Psoas muscle (tissue), 8 donors: ENCODE results near the gene CACNG1. TPM values are rescaled to one million over a fixed set of nuclear protein-coding genes. Genes with fewer than 3 reads are reported as not detected.
A peak's percentile ranks its signal among the peaks of the same experiment; 100 is the strongest.

Experiments
- ATAC-seq, 4 donors: fragments of 200-7000 bp; cut with Tn5 transposase; one replicate each; pipeline ENCODE4 v1.9.1; 2020; ENCODE audit warnings: moderate library complexity in 3 of 4, mild to moderate bottlenecking in 2 of 4
- DNase-seq, 2 donors: peaks; one replicate each; pipeline ENCODE4 v3.0.0-alpha.2; 2020
- H3K27ac ChIP-seq: fragments of 200-600 bp; one replicate; pipeline ENCODE4 v1.8.0; 2022
- H3K27me3 ChIP-seq, 3 donors: fragments of 200-600 bp in 1 of 3; one replicate each; pipeline versions ENCODE4 v1.6.1 to v1.8.0; 2013 to 2022; ENCODE audit warnings: low read length in 2 of 3, mild to moderate bottlenecking in 2 of 3, moderate library complexity in 1 of 3; ENCODE audit not compliant: insufficient read depth in 3 of 3
- H3K36me3 ChIP-seq, 2 donors: fragments of 200-600 bp in 1 of 2; one replicate each; pipeline versions ENCODE4 v1.6.1 to v1.8.0; 2013 to 2022; ENCODE audit warnings: low read depth in 1 of 2, mild to moderate bottlenecking in 1 of 2, moderate library complexity in 1 of 2; ENCODE audit not compliant: insufficient read depth in 1 of 2
- H3K4me1 ChIP-seq: fragments of 200-600 bp; one replicate; pipeline ENCODE4 v1.8.0; 2022
- H3K4me3 ChIP-seq: fragments of 200-600 bp; one replicate; pipeline ENCODE4 v1.8.0; 2022; ENCODE audit warnings: mild to moderate bottlenecking
- H3K9me3 ChIP-seq: fragments of 200-600 bp; one replicate; pipeline ENCODE4 v1.8.0; 2022
- CTCF ChIP-seq: fragments of 200-600 bp; IDR thresholded peaks from one replicate; pipeline ENCODE4 v1.8.0; 2022; ENCODE audit warnings: antibody characterized with exemption
- WGBS, 3 donors: extraction: QIAGEN DNeasy Blood & Tissue Kit; methylation state at CpG; one replicate each; pipeline versions ENCODE4 v1.1.6 to v1.1.7; 2013; 5-methylcytosine and 5-hydroxymethylcytosine counted together
- intact Hi-C, 2 donors: fragments of 100-400 bp; cut with DNase I; formaldehyde crosslinking; loops; one replicate each; pipeline versions ENCODE4 v1.11.0 to v1.14.2; 2022
- polyA plus RNA-seq, 3 donors: library from polyadenylated mRNA; stranded (reverse); fragments of 200-250 nt; gene quantifications; one replicate each; pipeline ENCODE4 v1.2.3, GENCODE V29; 2013
- total RNA-seq, 4 donors: library from RNA; stranded (reverse); fragmentation: NEBNext Ultra II Directional in 2 of 4; extraction: Animal tissue kit (Norgen Biotek cat#: 25700) in 2 of 4; gene quantifications; one replicate each; pipeline versions ENCODE4 v1.2.1 to v1.2.4, GENCODE V29; 2021 to 2023
- donor health status: healthy with polysubstance abuse.
- donor health status: DM: no; HTN: no; CAD: no; lungs with moderate emphysema.
- donor health status: Bipolar disorder and iron deficiency.
- donor health status: healthy.
- donor health status: DM: yes; HTN: yes; CAD: no.
- donor health status: DM: no; HTN: no; CAD: no.
- donor health status: DM: no; HTN: no; CAD: no.
- donor health status: DM: yes; HTN: yes; CAD: no.

The CACNG1 gene
- total and polyA plus RNA-seq, 7 donors = 20.3 to 312 (median 72.5) TPM

- Histone ChIP-seq H3K9me3 (peaks cover 5% of the 10 kb centered on the region), H3K36me3 (peaks cover 0 to 44% of the 10 kb centered on the region in 2 donors), H3K4me1 (peaks cover 62% of the 10 kb centered on the region), H3K27ac (peak overlapping the region; percentile 68), H3K27me3 (no peaks in the 10 kb centered on the region), H3K4me3 (no peak overlapping the region)
- no peak for ATAC-seq
- DNase-seq = no peak
- intact Hi-C loops = no loop called here
- no peak for TF ChIP-seq CTCF
- 76 to 80% (median 77%) methylated on average over 9 of the region's 9 CpGs for WGBS, 3 donors
Measured at GRCh38 chr17:67053438-67054000, 9.2 kb downstream of the CACNG1 start.

GRCh38 chr17:67054011-67054591 lies 9.7 kb downstream of the CACNG1 start:
- ATAC-seq = no peak
- Histone ChIP-seq H3K36me3 (peaks cover 0 to 44% of the 10 kb centered on the region in 2 donors), H3K4me3 (no peak overlapping the region), H3K27ac (peak overlapping the region; percentile 68), H3K4me1 (peaks cover 57% of the 10 kb centered on the region), H3K9me3 (no peaks in the 10 kb centered on the region), H3K27me3 (no peaks in the 10 kb centered on the region)
- DNase-seq = no peak
- no peak for TF ChIP-seq CTCF
- 72 to 76% (median 74%) methylated on average over 19 of the region's 19 CpGs for WGBS, 3 donors
- intact Hi-C loops = no loop called here

- intact Hi-C loops = no loop called here
- no peak overlapping the region for H3K27ac ChIP-seq
- H3K36me3 ChIP-seq = peaks cover 0 to 39% of the 10 kb centered on the region in 2 donors
- peaks cover 52% of the 10 kb centered on the region for H3K4me1 ChIP-seq
- H3K9me3 ChIP-seq = no peaks in the 10 kb centered on the region
- H3K4me3 ChIP-seq = no peak overlapping the region
- TF ChIP-seq CTCF = no peak
- no peak for ATAC-seq
- WGBS, 3 donors = 73 to 92% (median 90%) methylated on average over 5 of the region's 5 CpGs
- H3K27me3 ChIP-seq = no peaks in the 10 kb centered on the region
- no peak for DNase-seq
Measured at GRCh38 chr17:67054608-67055007, 10.3 kb downstream of the CACNG1 start.

- peak overlapping the region; percentile 95 for H3K27ac ChIP-seq
- ATAC-seq (no peak), DNase-seq (no peak)
- no peaks in the 10 kb centered on the region for H3K9me3 ChIP-seq
- H3K4me3 ChIP-seq = no peak overlapping the region
- no peak for TF ChIP-seq CTCF
- 92 to 95% (median 94%) methylated on average over 19 of the region's 19 CpGs for WGBS, 3 donors
- peaks cover 48% of the 10 kb centered on the region for H3K4me1 ChIP-seq
- peaks cover 0 to 35% of the 10 kb centered on the region in 2 donors for H3K36me3 ChIP-seq
- intact Hi-C loops = no loop called here
- no peaks in the 10 kb centered on the region for H3K27me3 ChIP-seq
Measured at GRCh38 chr17:67055041-67055443, 10.7 kb downstream of the CACNG1 start.
